IMR-90 (cell line): Measurements from ENCODE around the gene CHPT1. TPM values are rescaled to one million over a fixed set of nuclear protein-coding genes. Genes with fewer than 3 reads are reported as not detected.

Source experiments
- ATAC-seq: fragments of 200-7000 bp; cut with Tn5 transposase; 2 replicates; pipeline ENCODE4 v1.9.1; 2020; ENCODE audit warnings: low read depth, mild to moderate bottlenecking, moderate library complexity
- BruUV-seq: library from RNA; stranded (reverse); fragments of 400-500 nt; replicated peaks from 2 replicates; lab custom pipeline; 2021; lab: Mats Ljungman, UMichigan
- CTCF ChIA-PET: fragments of 300-600 bp; formaldehyde crosslinking; extraction: SDS; loops from one replicate; lab custom pipeline; 2021; ENCODE audit warnings: antibody characterized with exemption; lab: Yijun Ruan, JAX
- POLR2A ChIA-PET: fragments of 300-600 bp; sonication (Branson Sonifier 250); formaldehyde crosslinking; loops from one replicate; lab custom pipeline; 2022; ENCODE audit warnings: antibody characterized with exemption; ENCODE audit not compliant: unreplicated experiment; lab: Charles Lee
- DNase-seq: peaks from one replicate; pipeline ENCODE4 v3.0.0; 2013
- H2AFZ ChIP-seq: replicated peaks from 2 replicates; pipeline ENCODE3; 2013; ENCODE audit warnings: low read length, mild to moderate bottlenecking; ENCODE audit not compliant: poor library complexity
- H2AK5ac ChIP-seq: 2 replicates; pipeline ENCODE4 v1.6.1; 2013; ENCODE audit warnings: low read depth, low read length, inconsistent platforms
- H2AK9ac ChIP-seq: replicated peaks from 2 replicates; pipeline ENCODE3; 2013; ENCODE audit warnings: mild to moderate bottlenecking, low read depth, low read length, moderate library complexity; ENCODE audit not compliant: poor library complexity
- H2BK120ac ChIP-seq: 2 replicates; pipeline ENCODE4 v1.6.1; 2013; ENCODE audit warnings: low read depth, low read length, inconsistent platforms
- H2BK15ac ChIP-seq: 3 replicates; pipeline ENCODE4 v1.6.1; 2013; ENCODE audit warnings: low read depth, low read length, inconsistent platforms
- H2BK20ac ChIP-seq: 2 replicates; pipeline ENCODE4 v1.6.1; 2013; ENCODE audit warnings: low read depth, mild to moderate bottlenecking, inconsistent platforms, low read length, moderate library complexity
- H2BK5ac ChIP-seq: 2 replicates; pipeline ENCODE4 v1.6.1; 2013; ENCODE audit warnings: mild to moderate bottlenecking, low read depth, low read length, inconsistent platforms; ENCODE audit not compliant: poor library complexity, severe bottlenecking
- H3K14ac ChIP-seq: replicated peaks from 2 replicates; pipeline ENCODE4 v1.6.1; 2013; ENCODE audit warnings: low read depth, low read length, inconsistent platforms
- H3K18ac ChIP-seq: 2 replicates; pipeline ENCODE4 v1.6.1; 2013; ENCODE audit warnings: low read depth, low read length, control low read depth
- H3K23ac ChIP-seq: 2 replicates; pipeline ENCODE4 v1.6.1; 2013; ENCODE audit warnings: low read depth, low read length, inconsistent platforms
- H3K27ac ChIP-seq: 2 replicates; pipeline ENCODE4 v1.5.1; 2013; ENCODE audit warnings: mild to moderate bottlenecking, control low read depth, low read length; ENCODE audit not compliant: insufficient read depth
- H3K27me3 ChIP-seq: 2 replicates; pipeline ENCODE4 v1.6.1; 2013; ENCODE audit warnings: low read length; ENCODE audit not compliant: control insufficient read depth, insufficient read depth
- H3K36me3 ChIP-seq: 2 replicates; pipeline ENCODE4 v1.6.1; 2013; ENCODE audit warnings: low read length, mixed read lengths; ENCODE audit not compliant: control insufficient read depth, insufficient read depth
- H3K4ac ChIP-seq: 2 replicates; pipeline ENCODE4 v1.6.1; 2013; ENCODE audit warnings: low read depth, low read length, inconsistent platforms
- H3K4me1 ChIP-seq: 2 replicates; pipeline ENCODE4 v1.6.1; 2013; ENCODE audit warnings: low read length, mixed read lengths; ENCODE audit not compliant: control insufficient read depth, insufficient read depth
- H3K4me2 ChIP-seq: 2 replicates; pipeline ENCODE4 v1.6.1; 2013; ENCODE audit warnings: low read depth, mild to moderate bottlenecking, control low read depth, low read length, moderate library complexity
- H3K4me3 ChIP-seq: 2 replicates; pipeline ENCODE4 v1.5.1; 2013; ENCODE audit warnings: low read depth, mild to moderate bottlenecking, control low read depth, low read length, moderate library complexity; ENCODE audit not compliant: insufficient read depth
- H3K56ac ChIP-seq: 2 replicates; pipeline ENCODE4 v1.6.1; 2013; ENCODE audit warnings: low read length, inconsistent platforms; ENCODE audit not compliant: insufficient read depth; ENCODE audit errors: extremely low read depth
- H3K79me1 ChIP-seq, 2 experiments: 2 replicates each; pipeline ENCODE4 v1.6.1; 2013; ENCODE audit warnings: low read length in 2 of 2, inconsistent platforms in 1 of 2, low read depth in 1 of 2
- H3K9ac ChIP-seq: 2 replicates; pipeline ENCODE4 v1.6.1; 2013; ENCODE audit warnings: low read depth, low read length, control low read depth
- H3K9me1 ChIP-seq: 2 replicates; pipeline ENCODE4 v1.6.1; 2013; ENCODE audit warnings: low read length, inconsistent platforms; ENCODE audit not compliant: insufficient read depth
- H3K9me3 ChIP-seq: 2 replicates; pipeline ENCODE4 v1.6.1; 2013; ENCODE audit warnings: low read length; ENCODE audit not compliant: control insufficient read depth, insufficient read depth
- H4K20me1 ChIP-seq: 2 replicates; pipeline ENCODE4 v1.6.1; 2013; ENCODE audit warnings: low read length, inconsistent platforms; ENCODE audit not compliant: insufficient read depth
- H4K5ac ChIP-seq: 2 replicates; pipeline ENCODE4 v1.6.1; 2013; ENCODE audit warnings: mild to moderate bottlenecking, low read depth, low read length, control low read depth
- H4K8ac ChIP-seq, 2 experiments: 2 replicates each; pipeline ENCODE4 v1.6.1; 2013; ENCODE audit warnings: low read depth in 2 of 2, low read length in 2 of 2, control low read depth in 1 of 2, inconsistent platforms in 1 of 2
- H4K91ac ChIP-seq: 2 replicates; pipeline ENCODE4 v1.6.1; 2013; ENCODE audit warnings: low read depth, low read length, inconsistent platforms; ENCODE audit not compliant: insufficient read depth
- BHLHE40 ChIP-seq: fragments of 150-350 bp; IDR thresholded peaks from 2 replicates; pipeline ENCODE4 v1.6.1; 2016; ENCODE audit warnings: mild to moderate bottlenecking, low read depth, low read length
- NFE2L2 ChIP-seq: fragments of 150-350 bp; IDR thresholded peaks from 2 replicates; pipeline ENCODE4 v1.6.1; 2016; ENCODE audit warnings: low read depth, mild to moderate bottlenecking, low read length
- RAD21 ChIP-seq: IDR thresholded peaks from 2 replicates; pipeline ENCODE4 v1.6.1; 2012; ENCODE audit warnings: low read length, improper control_type of control experiment
- RCOR1 ChIP-seq: IDR thresholded peaks from 2 replicates; pipeline ENCODE4 v1.6.1; 2012; ENCODE audit warnings: mild to moderate bottlenecking, low read length, improper control_type of control experiment; ENCODE audit not compliant: insufficient replicate concordance
- USF2 ChIP-seq: fragments of 150-350 bp; IDR thresholded peaks from 2 replicates; pipeline ENCODE4 v1.6.1; 2017; ENCODE audit warnings: mild to moderate bottlenecking, antibody characterized with exemption, low read length, low read depth
- WGBS, 2 experiments: methylation state at CpG; one replicate each; pipeline versions ENCODE4 v1.1.5 to v1.1.7; 2013; ENCODE audit warnings: missing lambda C conversion rate in 2 of 2; ENCODE audit not compliant: insufficient read length in 1 of 2; ENCODE audit errors: extremely low coverage in 2 of 2; 5-methylcytosine and 5-hydroxymethylcytosine counted together
- dilution Hi-C: fragments of 300-500 bp; cut with HindIII; formaldehyde crosslinking; loops from one replicate; pipeline ENCODE4 v1.14.3; 2018; ENCODE audit warnings: low sequenced_read_pairs; ENCODE audit not compliant: unreplicated experiment
- in situ Hi-C: fragments of 300-500 bp; cut with MboI; formaldehyde crosslinking; loops from 3 replicates; pipeline ENCODE4 v1.14.3; 2019; ENCODE audit warnings: low sequenced_read_pairs, inconsistent platforms, mixed read lengths
- intact Hi-C: fragments of 100-400 bp; cut with micrococcal nuclease; formaldehyde crosslinking; loops from 2 replicates; pipeline ENCODE4 v1.10.0; 2022
- polyA plus RNA-seq, 3 experiments: library from polyadenylated mRNA; depleted of rRNA; stranded (reverse); fragments of >200 nt; gene quantifications; 2 replicates each; pipeline ENCODE4 v1.2.3, GENCODE V29; 2012; ENCODE audit warnings: low replicate concordance in 1 of 3
- total RNA-seq: library from RNA; depleted of rRNA; stranded (reverse); fragments of >200 nt; gene quantifications from 2 replicates; pipeline ENCODE4 v1.2.3, GENCODE V29; 2012

CHPT1 gene
- total and polyA plus RNA-seq, 2 of the 4 experiments (the other 2 are of a cell fraction) = 8.1 to 11.7 TPM

GRCh38 chr12:101732318-101732717 is 34.9 kb downstream of the CHPT1 start:
- CTCF ChIA-PET = no interaction called here
- no peak overlapping the region for H2BK5ac ChIP-seq
- H3K4me3 ChIP-seq = no peak overlapping the region
- H3K79me1 ChIP-seq = no peaks in the 10 kb centered on the region
- TF ChIP-seq USF2 = no peak
- no peak for TF ChIP-seq NFE2L2
- no peak for TF ChIP-seq RCOR1
- no peak for TF ChIP-seq RAD21
- TF ChIP-seq BHLHE40 = no peak
- no peak overlapping the region for H4K91ac ChIP-seq
- H2AK9ac ChIP-seq = no peak overlapping the region
- H3K14ac ChIP-seq = no peak overlapping the region
- ATAC-seq (no peak), DNase-seq (no peak)
- no peak overlapping the region for H3K56ac ChIP-seq
- no peak overlapping the region for H2BK15ac ChIP-seq
- H3K27ac ChIP-seq = no peak overlapping the region
- H2BK20ac ChIP-seq = no peak overlapping the region
- H2AFZ ChIP-seq = no peak overlapping the region
- POLR2A ChIA-PET = no interaction called here
- H3K9me3 ChIP-seq = no peaks in the 10 kb centered on the region
- no peak overlapping the region for H3K18ac ChIP-seq
- no peaks in the 10 kb centered on the region for H4K20me1 ChIP-seq
- H2BK120ac ChIP-seq = no peak overlapping the region
- dilution Hi-C loops = no loop called here
- BruUV-seq = no TSS peak
- H3K4me2 ChIP-seq = no peak overlapping the region
- H3K9ac ChIP-seq = no peak overlapping the region
- H4K8ac ChIP-seq = no peak overlapping the region
- H3K23ac ChIP-seq = no peak overlapping the region
- intact Hi-C loops = no loop called here
- in situ Hi-C loops = no loop called here
- no peak overlapping the region for H3K4ac ChIP-seq
- H3K9me1 ChIP-seq = no peaks in the 10 kb centered on the region
- H2AK5ac ChIP-seq = no peak overlapping the region
- H3K27me3 ChIP-seq = no peaks in the 10 kb centered on the region
- no peaks in the 10 kb centered on the region for H3K4me1 ChIP-seq
- peaks cover 2% of the 10 kb centered on the region; the same call in 1 of the 2 replicates for H3K36me3 ChIP-seq
- WGBS, 2 experiments = no CpG with 5 or more reads among the region's 1 CpG
- no peak overlapping the region for H4K5ac ChIP-seq
